GM12872 (cell line): ENCODE results near the gene MFSD2A.

Source experiments
- TF ChIP-seq, protein P1 (sequence below): IDR thresholded peaks from 3 replicates; pipeline ENCODE4 v1.5.1; 2011; ENCODE audit warnings: low read depth, mild to moderate bottlenecking, low read length, moderate library complexity; ENCODE audit not compliant: insufficient read depth

The MFSD2A gene

DNA sequence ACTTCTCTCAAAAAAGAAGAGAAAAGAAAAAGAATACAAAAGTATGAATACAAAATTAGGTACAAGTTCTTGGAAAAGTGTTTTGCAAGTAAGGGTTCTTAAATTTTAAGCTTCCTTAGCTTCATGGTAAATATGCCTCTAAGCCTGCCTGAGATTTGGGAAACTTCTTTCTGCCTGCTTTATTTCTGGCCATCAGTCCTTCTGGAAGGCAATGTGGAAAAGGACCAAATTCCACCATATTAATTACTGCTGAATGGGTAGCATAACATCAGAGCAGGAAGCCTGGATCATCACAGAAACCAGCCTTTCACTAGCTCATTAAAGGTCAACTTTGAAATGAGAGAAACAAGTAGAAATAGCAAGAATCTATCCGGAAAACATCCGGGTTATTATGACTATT lies 46.5 kb downstream of the MFSD2A start:
- TF ChIP-seq, protein P1, sequence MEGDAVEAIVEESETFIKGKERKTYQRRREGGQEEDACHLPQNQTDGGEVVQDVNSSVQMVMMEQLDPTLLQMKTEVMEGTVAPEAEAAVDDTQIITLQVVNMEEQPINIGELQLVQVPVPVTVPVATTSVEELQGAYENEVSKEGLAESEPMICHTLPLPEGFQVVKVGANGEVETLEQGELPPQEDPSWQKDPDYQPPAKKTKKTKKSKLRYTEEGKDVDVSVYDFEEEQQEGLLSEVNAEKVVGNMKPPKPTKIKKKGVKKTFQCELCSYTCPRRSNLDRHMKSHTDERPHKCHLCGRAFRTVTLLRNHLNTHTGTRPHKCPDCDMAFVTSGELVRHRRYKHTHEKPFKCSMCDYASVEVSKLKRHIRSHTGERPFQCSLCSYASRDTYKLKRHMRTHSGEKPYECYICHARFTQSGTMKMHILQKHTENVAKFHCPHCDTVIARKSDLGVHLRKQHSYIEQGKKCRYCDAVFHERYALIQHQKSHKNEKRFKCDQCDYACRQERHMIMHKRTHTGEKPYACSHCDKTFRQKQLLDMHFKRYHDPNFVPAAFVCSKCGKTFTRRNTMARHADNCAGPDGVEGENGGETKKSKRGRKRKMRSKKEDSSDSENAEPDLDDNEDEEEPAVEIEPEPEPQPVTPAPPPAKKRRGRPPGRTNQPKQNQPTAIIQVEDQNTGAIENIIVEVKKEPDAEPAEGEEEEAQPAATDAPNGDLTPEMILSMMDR = no peak

DNA sequence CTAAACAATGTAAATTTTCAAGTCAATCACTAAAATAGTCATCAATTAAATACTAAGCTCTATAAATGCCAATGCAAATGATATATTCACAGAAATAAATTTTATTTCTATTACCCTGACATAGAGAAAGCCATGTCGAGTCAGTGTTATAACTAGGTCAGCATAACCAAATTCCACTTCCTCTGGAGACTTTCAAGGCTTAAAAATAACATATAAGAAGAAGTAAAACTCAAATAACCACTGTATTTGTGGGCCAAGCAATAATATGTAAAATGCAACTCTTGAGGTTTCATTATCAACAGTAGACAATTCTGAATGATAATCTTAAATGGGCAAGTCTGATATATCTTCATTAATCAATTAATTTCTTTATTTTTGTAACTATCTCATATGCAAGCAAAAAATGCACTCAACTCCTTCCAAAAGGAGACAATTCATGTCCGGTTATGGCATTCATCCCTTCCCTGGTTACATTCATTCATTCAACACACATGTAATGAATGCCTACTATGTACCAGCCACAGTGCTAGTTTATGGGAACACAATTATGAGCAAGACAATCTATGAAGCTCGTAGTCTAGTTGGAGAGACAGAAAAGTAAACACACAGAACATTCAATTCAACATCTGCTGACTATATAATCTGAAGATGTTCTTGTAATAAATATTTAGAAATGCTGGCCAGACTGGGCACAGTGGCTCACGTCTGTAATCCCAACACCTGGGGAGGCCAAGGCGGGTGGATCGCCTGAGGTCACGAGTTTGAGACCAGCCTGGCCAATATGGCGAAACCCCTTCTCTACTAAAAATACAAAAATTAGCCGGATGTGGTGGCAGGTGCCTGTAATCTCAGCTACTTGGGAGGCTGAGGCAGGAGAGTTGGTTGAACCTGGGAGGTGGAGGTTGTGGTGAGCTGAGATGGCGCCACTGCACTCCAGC lies 48.5 kb downstream of the MFSD2A start:
- TF ChIP-seq, protein P1 = no peak

DNA sequence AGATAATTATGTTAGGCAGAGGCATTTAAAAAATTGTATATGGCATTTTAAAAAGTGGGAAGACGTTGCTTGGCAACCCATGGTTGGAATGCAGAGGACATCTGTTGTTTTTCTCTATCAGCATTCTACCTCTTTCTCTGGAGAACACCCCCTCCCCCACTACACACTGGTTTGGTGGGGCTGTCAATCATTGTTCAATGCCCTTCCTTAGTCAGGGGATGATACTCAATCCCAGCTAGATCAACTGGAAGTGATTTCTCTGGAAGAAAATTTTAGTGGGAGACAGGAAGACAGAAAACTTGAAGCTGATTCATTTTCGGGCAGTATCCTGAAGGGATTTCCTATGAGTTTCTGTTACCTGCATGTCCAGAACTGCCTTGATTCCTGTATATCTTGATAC lies 49.9 kb downstream of the MFSD2A start:
- TF ChIP-seq, protein P1 = no peak

DNA sequence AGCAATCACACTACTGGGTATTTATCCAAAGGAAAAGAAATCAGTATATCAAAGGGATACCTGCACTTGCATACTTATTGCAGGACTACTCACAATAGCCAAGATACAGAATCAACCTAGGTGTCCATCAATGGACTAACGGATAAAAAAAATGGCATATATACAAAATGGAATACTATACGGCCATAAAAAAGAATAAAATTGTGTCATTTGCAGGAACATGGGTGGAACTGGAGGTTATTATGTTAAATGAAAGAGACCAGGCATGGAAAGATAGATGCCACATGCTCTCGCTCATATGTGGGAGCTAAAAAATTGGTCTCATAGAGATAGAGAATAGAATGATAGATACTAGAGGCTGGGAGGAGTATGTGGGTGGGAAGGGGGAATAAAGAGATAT lies 56.3 kb downstream of the MFSD2A start:
- TF ChIP-seq, protein P1 = no peak

DNA sequence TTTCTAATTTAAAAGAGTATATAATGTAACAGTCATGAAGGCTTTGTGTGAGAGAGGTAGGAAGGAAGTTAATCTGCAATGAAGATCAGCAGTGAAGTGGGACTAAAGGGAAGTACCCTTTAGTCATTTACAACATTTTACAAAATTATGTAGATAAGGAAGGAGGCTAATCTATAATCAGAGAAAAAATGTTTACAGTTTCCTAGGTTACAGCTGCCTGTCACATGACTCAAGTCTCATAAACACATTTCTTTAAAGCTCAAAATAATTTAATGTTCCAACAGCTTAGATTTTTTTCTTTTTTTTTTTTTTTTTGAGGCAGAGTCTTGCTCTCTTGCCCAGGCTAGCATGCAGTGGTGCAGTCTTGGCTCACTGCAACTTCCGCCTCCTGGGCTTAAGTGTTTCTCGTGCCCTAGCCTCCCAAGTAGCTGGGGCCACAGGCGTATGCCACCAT lies 59.3 kb downstream of the MFSD2A start:
- TF ChIP-seq, protein P1 = no peak

DNA sequence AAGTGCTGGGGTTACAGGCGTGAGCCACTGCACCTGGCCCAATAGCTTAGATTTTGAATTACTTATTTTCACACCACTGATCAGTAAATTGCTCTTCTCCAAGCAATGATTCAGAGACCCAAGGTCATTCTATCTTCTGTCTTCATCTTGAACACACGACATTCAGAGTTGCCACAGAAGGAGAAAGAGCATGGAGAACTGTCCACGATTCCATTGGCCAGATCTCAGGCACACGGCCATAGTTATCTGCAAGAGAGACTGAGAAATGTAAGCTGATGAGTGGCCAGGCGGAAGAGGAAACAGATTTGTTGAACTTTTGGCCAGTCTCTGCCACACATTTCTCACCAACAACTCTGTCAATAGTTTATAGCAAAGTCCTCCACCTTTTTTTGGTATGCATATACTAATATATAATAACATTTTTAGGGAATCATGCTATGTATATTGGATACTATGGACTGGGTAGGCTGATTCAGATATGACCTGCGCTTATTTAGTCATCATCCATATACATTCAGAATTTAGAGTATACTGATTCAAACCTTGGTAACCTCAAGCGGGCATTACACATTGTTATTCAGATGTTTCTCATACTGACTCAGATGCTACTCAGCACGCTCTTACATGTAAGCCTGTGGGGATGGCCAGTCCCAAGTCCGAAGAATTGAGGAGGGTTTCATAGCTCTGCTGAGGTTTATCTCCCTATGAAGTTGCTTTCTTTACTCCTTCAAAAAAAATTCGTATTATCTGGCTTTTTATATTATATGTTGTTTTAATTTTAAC lies 60.1 kb downstream of the MFSD2A start:
- TF ChIP-seq, protein P1 = no peak

DNA sequence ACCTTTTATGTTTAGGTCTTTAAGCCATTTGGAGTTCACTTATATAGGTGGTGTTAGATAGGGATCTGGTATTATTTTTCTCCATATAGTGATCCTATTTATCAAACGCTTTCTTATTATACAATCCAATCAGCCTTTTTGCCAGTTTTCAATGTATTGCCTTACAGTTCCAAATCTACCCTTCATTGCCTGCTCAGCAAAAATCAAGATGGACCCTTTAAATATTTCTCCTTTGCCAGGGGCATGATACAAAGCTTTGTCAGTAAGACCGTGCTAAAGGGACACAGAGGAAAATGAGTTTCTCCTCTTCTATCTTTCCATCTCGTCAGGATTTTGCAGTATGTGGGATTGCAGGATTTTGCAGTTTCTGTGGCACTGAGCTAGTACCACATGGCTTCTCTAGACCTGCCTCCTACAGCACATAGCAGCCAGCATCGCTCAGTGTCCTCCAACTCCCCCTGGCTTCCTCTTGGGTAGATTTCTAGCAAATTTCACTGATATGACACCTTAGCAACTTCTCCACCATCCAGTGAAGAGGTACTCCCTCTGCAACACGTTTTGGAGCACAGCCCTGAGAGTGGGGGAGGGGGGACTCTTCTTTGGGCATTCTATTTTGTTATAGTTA lies 63.1 kb downstream of the MFSD2A start:
- TF ChIP-seq, protein P1 = no peak
